T1000 (cell line): Measurements from ENCODE around the gene JADE2.

Experiments used
- DNase-seq: peaks from one replicate; lab custom pipeline; 2025; ENCODE audit warnings: mixed read lengths; lab: John Stamatoyannopoulos, UW

The JADE2 gene

DNA sequence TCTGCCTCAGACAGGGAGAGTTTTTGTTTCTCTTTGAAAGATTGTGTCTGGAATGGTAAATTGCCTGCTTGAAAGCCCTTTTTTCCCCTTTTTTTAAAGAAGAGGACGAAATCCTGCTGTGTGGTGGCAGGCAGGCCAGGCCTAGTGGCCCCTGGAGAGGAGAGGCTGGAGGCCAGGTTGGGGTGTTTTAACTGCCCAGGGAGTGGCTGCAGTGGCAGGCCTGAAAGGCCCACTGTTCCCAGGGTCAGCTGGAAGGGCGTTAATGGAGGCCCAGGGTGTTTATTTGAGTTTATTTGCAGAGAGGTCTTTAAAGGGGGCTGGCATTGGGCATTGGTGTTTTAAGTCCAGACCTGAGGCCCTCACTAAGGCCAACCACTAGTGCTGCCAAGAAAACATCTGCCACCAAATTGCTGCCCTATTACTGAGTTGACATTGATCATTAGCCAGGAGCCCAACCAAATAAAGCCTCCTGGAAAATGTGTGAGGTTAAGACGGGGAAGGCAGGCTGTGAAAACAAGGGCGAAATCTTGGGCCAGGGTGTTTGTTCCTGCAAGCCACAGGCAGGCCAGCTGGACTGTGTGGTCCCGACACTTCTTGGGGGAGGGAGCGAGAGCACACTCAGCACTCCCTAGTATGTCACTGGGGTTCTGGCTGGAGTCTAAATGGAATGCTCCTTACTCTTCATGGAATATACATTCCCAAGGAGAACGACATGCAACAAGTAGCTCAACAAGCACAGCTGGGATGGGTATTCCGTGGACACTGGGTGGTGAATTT, 5.0 kb downstream of the JADE2 start:
- no peak for DNase-seq

DNA sequence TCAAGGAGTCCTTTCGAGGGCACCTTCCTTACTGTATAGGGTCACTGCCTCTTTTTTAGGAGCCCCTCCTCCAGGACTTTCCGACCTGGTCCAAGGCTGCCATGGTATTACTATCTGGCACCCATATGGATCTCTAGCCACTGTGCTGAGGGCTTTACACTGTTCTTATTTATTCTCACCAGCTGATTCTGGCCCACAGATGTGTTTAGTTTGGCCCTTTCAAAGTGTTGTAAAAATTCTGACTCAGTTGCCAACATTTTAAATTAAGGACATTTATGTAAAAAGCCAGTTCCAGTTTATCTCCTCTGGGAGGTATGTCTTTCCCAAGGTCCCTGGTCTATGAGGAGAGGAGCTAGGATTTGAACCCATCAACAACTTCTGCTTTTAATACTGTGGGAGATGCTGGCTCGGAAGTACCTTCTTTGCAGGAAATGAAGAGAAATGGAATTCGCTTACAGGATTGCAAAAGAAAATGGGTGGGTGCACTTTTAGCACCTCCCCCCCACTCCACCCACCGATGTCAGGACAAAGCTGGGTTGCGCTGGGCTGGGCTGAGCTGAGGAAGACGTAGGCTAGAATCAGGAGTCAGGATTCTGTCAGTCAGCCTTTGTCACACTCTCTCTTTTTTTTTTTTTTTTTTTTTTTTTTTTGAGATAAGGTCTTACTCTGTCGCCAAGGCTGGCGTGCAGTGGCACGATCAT, 7.8 kb downstream of the JADE2 start:
- no peak for DNase-seq

DNA sequence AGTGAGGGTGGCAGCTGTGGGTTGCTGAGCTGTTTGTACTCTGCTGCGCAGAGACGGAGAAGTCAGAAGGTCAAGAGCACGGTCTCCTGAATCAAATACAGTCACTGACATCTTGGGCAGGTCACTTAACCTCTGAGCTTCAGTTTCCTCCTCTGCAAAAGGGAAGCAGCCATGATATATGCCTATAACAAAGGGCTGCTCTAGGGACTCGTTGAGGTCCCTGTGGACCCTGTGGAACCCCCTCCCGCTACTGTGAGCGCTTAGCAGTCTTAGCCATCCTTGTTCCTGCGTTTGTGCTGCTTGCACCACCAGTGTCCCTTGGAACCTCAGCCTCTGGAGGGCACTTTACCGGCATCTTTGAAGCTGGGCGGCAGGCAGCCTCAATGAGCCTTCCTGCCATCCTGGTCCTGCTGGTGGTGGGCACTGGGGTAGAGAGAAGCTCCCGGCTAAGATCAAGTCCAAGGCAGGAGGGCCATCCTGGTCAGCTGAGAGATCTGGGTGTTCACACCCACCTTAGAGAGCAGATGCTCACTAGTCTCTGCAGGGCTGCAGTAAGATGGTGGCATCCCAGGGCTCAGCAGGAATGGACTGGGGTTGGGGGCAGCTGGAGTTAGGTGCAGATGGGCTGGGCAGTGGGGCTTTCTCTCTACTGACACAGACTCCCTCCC, 8.7 kb downstream of the JADE2 start:
- no peak for DNase-seq

DNA sequence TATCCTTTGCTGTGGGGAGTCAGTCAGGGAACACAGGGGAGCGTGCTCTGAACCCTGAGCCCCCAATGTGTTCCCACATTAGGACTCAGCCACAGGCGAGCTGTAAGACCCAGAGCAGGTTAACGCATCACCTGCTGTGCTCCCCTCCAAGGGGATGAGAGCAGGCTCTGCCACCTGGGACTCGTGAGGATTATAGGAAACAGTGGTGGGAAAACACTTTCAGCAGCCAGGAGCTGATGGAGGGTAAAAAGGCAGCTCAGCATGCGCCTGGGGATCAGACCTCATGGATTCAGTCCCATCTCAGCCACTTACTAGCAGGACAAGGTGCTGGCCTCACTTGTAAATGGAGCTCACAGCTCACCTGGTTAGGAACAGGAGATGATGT, 9.2 kb downstream of the JADE2 start:
- DNase-seq: no peak

DNA sequence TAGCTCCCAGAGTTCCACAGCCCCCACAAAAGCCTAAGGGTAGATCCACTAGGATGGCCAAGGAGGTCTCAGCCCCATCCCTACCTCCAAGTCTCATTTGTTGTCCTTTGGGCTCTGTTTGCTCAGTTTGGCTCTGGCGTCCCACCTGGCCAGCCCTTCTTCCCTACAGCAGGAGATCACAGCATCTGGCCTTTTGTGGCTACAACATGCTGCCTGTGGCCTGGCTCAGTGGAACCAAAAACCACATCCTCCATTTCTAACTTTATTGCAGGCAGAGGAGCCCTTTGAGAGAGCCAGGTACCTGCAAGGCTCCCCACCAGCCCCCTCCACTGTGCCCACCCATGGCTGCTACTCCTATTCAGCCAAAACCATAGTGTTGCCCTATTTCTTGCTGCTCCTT, 11.4 kb downstream of the JADE2 start:
- DNase-seq: no peak

DNA sequence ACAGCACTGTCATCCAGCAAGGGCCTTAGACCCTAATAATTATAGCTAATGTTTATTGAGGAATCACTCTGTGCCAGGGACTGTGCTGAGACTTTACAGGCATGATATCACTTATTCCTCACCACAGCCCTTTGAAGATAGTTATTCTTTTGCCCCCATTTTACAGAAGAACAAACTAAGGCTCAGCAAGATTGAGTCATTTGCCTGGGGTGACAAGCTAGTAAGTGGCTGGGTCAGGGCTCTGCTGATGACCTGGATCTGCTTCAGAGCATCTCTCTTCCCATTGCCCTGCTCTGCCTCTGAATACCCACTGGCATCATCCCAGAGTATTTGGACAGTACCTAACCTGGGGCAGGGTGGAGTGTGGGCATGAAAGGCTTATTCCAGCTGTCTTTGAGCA, 11.8 kb downstream of the JADE2 start:
- DNase-seq: no peak

DNA sequence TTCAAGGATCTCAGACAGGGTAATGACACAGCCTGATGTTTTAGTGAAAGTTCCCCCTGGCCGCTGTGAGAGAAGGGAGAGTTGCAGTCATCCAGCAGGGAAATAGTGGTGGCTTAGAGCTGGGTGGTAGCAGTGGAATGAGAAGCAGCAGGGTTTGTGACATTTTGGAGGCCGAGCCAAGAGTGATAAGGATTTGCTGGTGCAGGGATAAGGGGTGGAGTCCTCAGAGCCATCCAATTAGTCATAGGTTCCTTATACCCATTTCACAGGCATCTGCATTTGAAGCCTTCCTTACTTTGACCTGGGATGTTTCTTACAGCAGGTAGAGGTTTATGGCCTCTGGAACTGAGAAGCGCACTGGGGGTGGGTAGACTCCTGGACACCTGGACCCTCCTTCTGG, 12.8 kb downstream of the JADE2 start:
- no peak for DNase-seq

DNA sequence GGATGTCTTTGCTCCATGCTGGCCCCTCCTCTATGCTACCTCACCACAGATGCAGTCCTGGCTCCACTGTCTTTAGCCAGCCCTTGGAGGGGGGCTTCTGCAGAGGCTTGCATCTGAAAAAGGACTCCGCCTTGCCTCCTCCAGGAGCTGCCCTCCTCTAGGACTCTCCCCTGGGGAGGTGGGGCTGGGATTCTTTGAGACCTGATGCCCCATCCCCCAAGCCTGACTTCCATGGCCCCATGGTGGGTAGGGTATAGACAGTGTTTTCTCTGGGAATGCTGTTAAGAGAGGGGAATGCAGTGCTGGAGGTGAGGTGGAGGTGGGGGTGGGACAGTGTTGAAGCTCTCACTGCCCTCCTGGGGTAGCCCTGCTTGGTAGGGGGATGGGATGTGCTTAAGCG, 14.3 kb downstream of the JADE2 start:
- no peak for DNase-seq

DNA sequence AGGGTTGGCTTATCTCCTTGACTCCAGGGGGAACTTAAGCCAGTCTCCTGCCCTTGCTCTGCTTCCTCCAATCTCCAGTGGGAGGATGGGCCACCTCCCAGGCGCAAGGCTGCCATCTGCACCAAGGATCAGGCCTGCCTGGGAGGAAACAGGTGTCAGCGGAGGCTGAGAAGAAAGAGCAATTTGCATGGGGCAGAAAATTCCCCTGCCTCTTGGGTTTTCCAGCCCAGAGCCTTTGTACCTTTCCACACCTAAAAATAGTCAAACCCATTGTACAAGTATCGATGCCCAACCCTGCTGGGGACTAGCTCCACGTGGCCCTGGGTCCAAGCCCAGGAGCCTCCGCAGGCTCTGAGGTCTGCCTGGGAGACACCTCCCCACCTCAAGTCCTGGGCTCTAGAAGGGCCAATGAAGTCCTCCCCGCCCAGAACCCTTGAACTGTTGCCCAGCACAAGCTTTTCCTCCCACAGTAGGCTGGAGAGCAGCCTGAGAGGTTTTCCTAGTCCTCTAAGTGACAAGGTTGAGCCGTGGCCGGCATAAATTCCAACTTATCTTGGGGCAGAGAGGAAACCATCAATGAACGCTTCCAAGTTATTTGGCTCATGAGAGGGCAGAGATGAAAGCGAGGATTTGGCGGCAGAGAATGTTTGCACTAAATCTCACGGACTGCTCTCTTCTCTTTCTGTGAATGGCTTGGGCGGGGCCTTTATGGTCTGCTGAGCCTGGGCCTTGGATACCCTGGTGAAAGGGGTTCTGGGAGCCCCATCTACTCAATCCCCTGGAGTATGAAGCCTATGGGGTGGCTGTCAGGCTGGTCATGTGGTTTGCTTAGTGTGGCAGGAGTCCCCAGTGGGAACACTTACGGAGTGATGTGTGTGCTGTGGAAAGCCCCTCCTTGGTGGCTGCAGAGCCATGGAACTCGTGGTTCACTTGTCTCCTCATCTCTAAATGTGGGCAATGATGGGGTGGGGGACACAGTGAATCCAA, 15.6 kb downstream of the JADE2 start:
- DNase-seq: no peak

DNA sequence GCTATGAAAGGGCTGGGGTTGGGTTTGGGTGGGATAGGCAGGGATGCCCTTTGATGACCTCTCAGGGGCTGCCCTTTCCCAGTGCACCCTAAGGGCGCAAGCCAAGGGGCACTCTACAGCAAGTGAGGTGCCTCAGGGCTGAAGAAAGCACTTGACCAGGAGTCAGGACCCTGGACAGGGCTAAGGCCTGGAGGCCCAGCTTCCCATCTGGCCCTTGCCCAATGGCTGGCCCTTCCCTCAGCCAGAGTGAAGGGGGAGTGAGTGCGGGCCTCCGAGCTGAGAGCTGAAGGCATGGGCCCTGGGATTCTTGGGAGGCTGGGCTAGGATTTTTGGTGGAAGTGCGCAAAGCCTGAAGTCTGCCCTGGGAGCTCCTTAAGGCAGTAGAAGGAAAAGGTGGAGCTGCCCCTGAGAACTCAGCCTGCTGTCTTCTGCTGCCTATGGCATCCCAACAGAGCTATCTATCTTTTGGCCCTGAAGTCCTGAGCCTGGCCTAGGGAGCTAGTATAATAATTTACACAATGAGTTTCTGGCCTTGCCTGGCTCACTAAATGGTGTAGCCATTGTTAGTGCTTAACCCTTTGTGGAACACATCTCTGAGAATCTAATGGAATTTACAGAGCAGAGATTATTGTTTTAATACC, 16.4 kb downstream of the JADE2 start:
- no peak for DNase-seq

DNA sequence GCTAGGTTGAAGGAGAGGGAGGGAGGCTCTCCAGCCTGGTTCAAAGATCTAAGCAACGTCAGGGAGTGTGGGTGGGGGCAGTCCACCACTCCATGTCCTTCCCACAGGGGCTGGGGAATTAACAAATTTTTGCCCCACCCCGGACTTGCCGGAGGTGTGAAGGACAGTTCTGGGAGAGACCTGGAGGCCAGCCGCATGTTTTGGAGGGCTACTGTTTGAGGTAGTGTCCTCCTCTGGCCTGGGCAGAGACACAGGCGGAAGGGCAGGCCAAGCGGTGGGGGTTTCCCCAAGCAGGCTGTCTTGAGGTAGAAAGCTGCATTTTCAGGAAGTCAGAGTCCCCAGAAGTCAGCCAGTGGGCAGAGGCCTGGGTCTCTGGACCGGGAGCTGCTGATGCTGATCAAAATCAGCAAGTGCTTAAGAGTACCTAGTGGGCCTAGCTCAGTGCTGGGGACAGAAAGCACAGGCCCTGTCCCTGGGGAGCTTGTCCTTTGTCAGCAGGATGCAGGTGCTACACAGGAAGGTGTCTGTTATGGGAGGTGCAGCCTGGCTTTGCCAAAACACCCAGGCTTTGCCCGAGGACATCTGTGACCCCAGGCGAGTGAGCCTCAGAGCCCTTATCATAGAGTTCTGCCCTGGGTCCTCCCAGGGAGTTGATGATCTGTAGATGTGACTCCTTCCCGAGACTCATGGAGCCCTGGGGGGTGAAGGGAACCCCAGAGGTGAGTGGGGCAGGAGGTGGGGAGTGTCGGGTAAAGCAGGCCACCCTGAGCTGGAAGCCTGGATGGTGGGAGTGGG, 18.5 kb downstream of the JADE2 start:
- no peak for DNase-seq

DNA sequence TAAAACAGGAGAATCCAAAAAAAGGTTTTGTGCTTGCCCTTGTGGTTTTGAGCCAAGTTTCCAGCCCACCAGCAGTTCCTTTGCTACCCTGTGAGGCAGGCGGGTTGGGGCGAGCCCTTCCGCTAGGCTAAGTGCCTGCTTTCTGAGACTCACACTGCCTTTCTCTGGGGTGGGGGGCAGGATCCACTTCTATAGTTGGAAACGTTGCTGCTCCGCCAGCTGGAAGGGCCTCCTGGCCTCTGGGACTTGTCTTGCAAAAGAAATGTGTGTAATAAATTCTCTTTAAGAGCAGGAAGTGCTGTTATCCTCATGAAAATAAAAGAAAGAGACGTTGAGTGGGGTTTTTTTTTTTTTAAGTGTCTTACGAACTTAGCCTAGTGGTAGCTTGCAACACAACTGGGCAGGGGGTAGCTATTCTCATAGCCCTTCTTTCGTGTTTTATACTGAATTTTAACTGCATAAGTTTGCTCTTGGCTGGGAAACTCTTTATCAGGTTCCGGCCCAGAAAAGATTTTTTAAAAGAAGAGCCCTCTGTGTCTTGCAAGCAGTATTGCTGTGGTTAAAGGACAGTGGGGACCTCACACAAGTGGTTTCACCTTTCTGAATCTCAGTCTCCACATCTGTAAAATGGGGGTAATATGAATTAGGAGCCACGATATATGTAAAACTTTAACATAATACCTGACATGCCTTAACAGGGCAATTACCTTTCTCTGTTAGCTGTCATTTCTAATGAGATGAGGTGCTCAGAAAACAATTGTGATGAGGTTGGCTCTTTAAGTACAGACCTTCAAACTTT, 19.8 kb downstream of the JADE2 start:
- no peak for DNase-seq

DNA sequence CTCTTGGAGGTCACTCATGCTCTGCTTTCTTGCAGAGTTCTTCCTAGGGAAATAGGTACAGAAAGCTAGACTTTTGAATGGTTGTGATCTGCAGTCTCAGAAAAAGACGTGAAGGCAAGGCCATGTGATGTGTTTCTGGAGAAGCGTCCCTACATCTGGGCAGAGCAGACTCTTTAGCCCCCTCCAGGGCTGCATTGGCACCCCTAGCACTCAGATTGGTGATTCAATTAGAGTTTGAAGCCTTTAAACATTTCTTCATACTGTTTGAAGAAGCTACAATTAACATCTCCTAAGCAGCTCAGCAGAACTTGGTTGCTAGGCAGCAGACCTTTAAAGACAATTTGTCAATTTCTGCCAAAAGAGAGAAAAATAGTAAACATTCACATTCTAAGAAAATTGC, 21.6 kb downstream of the JADE2 start:
- no peak for DNase-seq

DNA sequence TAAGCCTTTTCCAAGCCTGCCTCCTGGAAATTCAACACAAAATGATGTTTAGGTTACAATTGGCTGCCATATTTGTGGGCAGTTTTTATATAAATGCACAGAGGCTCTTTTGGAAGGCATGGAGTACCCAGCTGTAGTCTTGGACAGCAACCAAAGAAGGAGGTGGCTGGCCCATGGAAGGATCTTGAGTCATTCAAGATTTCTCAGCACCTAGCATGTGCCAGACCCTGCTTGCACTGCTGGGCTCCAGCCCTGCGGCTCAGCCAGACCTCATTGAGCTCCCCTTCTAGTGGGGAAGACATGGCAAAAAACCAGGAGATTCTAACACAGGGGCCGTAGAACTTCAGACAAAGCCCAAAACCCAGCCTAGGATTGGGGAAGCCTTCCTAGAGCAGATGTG, 22.1 kb downstream of the JADE2 start:
- DNase-seq: peak; percentile 32

DNA sequence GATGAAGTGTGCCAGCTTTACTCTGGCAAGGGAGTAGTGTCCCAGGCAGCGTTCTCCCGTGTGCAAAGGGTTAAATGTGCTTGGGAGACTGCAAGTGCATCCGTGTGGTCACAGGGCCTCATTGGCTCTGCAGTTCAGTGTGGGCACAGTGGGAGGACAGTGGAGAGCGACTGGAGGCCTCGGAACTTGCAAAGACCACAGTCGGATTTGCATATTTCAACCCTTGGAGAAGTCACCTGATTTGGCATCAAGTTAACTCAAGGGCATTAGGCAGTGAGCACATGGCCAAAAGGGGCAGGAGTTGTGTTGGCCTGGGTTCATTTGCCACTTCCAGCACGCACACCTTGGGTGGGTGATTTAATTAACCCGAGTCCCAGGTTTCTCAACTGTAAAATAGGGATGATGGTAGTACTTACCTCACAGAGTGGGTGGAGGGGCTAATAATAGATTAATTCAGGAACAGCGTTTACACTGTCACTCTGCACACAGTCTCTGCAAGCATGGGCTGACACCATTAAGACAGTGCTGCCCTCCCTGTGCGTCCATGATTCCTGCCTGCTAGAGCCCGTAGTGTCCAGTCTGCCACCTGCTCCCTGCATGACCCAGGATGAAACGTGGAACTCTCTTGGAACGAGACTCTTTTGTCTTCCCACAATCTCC, 22.7 kb downstream of the JADE2 start:
- DNase-seq: no peak

DNA sequence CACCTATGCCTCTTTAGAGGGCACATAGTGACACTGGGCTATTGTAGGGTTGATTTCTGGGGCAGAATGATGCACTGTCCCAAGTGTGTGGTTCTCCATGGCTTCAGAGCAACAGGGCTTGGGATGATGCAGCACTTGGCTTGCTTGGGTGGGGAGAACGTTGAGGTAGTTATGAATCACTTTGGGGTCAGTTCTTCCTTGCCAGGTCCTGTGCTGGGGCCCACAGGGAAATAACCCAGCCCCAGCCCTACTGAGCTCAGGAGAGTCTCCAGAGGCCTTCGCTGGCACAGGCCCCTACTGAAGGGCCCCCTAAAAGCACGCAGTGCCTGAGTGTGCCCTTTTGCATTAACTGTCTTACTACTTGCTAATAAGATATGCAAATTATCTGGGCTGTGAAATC, 24.2 kb downstream of the JADE2 start:
- DNase-seq: no peak

DNA sequence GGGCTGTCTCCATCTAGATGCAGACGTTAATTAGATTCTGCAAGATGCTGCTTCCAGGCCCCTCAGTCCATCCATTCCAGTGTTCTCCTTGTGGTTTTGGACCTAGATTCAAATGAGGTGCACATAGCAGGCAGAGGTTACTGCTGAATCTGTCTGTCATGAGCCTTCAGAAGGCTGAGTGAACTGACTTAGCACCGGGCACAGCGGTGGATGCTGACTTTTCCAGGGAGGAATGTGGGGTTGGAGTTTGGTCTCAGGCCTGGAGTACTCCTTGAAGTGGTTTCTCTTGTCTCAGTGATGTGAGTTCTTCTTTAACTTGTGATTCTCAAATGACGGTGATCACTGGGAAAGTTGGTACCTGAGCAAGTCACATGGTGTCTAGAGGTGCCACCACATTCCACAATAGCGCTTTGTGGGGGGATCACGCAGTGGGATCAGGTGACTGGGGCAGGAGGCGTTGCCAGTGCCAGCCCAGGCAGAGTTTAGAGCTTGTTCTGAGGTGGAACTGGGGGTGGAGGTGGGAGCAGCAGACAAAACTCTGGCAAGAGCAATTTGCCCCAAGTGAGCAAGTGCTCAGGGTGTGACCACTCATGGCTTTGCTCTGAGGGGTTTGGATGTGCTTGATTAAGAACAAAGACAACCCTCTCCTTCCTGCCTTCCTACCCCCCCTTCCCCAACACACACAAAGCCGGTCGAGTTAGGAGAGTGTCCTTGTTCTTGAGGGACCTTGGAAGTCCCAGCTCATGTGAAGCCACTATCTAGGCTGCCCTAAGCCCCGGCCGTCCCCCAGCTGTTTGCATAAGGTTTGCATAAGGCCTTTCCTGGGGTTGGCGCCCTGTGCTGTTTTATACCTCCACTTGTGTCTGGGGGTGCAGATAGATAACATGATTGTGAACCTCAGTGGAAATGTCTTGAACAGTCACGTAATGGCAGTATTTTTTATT, 25.1 kb downstream of the JADE2 start:
- no peak for DNase-seq

DNA sequence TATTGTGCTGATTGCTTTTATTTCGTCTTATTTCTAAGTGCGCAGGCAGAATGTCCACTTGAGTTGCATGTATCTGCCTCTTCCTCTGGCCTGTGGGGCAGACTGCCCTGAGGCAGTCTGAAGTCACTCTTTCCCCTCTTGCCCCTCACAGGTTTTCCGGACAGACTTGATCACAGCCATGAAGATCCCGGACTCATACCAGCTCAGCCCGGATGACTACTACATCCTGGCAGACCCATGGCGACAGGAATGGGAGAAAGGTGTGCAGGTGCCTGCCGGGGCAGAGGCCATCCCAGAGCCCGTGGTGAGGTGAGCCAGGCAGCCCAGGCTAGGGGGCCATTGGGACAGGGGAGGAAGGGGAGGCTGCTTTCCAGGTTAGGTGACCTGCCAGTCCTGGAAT, 26.4 kb downstream of the JADE2 start:
- peak; percentile 47 for DNase-seq
